Astrocyte of the cerebellum (primary cell): ENCODE data around the gene KCNIP4.

ENCODE experiments used
- DNase-seq: peaks from one replicate; pipeline ENCODE4 v3.0.0-alpha.2; 2011; ENCODE audit warnings: low read depth
- H3K4me3 ChIP-seq: 2 replicates; pipeline ENCODE4 v1.5.1; 2011; ENCODE audit warnings: mild to moderate bottlenecking, low read depth, low read length, moderate library complexity
- in situ Hi-C: cut with HindIII; loops from 2 replicates; pipeline ENCODE4 v1.10.0; 2017; ENCODE audit warnings: low sequenced_read_pairs
- TF ChIP-seq, protein P1 (sequence below): IDR thresholded peaks from 2 replicates; pipeline ENCODE4 v1.5.1; 2012; ENCODE audit warnings: low read length, low read depth, moderate library complexity, mild to moderate bottlenecking; ENCODE audit errors: missing control alignments

KCNIP4 gene

GRCh38 chr4:20926529-20926928, 1022.0 kb downstream of the KCNIP4 start:
- in situ Hi-C loops, result loop anchor here (5.0 kb wide), 1 partner anchor 54 kb away; no protein-coding TSS in a partner anchor
- no peak for DNase-seq
- TF ChIP-seq, protein P1, sequence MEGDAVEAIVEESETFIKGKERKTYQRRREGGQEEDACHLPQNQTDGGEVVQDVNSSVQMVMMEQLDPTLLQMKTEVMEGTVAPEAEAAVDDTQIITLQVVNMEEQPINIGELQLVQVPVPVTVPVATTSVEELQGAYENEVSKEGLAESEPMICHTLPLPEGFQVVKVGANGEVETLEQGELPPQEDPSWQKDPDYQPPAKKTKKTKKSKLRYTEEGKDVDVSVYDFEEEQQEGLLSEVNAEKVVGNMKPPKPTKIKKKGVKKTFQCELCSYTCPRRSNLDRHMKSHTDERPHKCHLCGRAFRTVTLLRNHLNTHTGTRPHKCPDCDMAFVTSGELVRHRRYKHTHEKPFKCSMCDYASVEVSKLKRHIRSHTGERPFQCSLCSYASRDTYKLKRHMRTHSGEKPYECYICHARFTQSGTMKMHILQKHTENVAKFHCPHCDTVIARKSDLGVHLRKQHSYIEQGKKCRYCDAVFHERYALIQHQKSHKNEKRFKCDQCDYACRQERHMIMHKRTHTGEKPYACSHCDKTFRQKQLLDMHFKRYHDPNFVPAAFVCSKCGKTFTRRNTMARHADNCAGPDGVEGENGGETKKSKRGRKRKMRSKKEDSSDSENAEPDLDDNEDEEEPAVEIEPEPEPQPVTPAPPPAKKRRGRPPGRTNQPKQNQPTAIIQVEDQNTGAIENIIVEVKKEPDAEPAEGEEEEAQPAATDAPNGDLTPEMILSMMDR, result no peak
- no peak overlapping the region for H3K4me3 ChIP-seq

DNA sequence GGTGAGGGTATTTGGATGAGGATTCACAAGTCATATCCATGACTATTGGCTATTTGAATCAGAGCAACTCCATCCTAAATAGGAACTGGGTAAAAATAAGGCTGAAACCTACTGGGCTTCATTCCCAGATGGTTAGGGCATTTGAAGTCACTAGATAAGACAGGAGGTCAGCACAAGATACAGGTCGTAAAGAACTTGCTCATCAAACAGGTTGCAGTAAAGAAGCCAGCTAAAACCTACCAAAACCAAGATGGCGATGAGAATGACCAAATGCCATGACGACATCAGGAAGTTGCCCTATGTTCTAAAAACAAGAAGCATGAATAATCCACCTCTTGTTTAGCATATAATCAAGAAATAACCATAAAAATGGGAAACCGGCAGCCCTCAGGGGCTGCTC, 1023.4 kb downstream of the KCNIP4 start:
- in situ Hi-C loops, result loop anchor here (5.0 kb wide), 1 partner anchor 53 kb away; no protein-coding TSS in a partner anchor
- DNase-seq, result no peak
- H3K4me3 ChIP-seq, result no peak overlapping the region
- TF ChIP-seq, protein P1, result no peak

GRCh38 chr4:20922962-20923361, 1025.6 kb downstream of the KCNIP4 start:
- in situ Hi-C loops, result no loop called here
- TF ChIP-seq, protein P1, result no peak
- no peak for DNase-seq
- H3K4me3 ChIP-seq, result no peak overlapping the region

DNA sequence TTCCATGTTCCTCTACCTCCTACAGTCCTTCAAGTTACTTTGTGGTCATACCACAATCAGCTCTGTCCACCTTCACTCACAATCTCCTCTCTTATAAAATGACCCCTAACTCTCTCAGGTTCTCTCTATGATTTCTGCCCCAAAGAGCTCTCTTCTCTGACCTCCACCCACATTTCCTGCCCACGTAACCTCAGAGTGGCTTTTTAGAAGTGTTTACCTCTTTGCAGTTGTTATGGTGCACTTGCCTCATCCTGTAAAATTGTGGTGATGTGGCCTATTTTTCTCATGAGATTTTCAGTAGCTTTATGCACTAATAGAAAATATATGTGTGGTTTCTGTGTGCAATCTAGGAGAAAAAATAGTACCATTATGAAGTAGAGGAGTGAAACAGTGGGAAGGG, 1032.5 kb downstream of the KCNIP4 start:
- no peak overlapping the region for H3K4me3 ChIP-seq
- TF ChIP-seq, protein P1, result no peak
- no peak for DNase-seq
- in situ Hi-C loops, result no loop called here

DNA sequence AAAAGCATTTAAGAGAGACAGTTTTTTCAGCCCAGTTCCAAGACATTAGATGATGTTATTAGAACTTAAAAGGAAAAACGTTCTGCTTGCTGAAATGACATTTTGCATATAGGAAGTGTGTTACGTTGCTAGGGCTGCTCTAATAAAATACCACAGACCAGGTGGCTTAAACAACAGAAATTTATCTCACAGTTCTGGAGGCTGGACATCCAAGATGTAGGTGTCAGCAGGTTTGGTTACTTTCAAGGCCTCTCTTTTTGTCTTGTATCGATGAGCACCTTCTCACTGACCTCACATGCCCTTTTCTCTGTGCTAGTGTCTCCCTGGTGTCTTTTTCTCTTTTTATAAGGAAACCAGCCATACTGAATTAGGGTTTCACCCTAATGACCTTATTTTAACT, 1043.6 kb downstream of the KCNIP4 start:
- TF ChIP-seq, protein P1, result no peak
- H3K4me3 ChIP-seq, result no peak overlapping the region
- no peak for DNase-seq
- in situ Hi-C loops, result no loop called here

DNA sequence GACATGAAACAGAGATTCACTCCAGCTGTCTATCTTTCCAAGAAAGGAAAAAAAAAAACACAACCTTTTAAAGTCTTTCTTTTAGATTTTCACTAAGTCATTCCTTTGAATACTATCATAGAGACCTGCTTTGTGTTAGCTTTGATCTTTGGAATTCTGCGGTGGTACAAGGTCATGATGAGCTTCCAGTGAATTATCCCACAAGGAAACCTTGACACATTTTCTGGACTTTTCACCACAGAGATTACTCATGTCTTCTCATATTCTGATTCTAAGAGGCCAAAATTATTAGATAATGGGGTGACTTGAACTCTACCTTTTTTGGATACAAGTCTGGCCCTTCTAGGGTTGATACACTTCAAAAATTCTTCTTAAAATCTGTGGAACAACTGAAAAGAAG, 1046.7 kb downstream of the KCNIP4 start:
- TF ChIP-seq, protein P1, result no peak
- DNase-seq, result no peak
- in situ Hi-C loops, result no loop called here
- H3K4me3 ChIP-seq, result no peak overlapping the region

- TF ChIP-seq, protein P1, result no peak
- in situ Hi-C loops, result no loop called here
- no peak for DNase-seq
- no peak overlapping the region for H3K4me3 ChIP-seq
Measured at GRCh38 chr4:20899591-20899990, 1049.0 kb downstream of the KCNIP4 start.
